Measurements from ENCODE around the gene ZFP1.
A peak's percentile ranks its signal among the peaks of the same experiment; 100 is the strongest.

ZFP1 gene

GRCh38 chr16:75148311-75149195 is at the start of gene ZFP1:
Gene ZFP1, plus strand, starts transcription at chr16:75148524. Its CDS starts 4,428 bp downstream, at chr16:75152952.
- DNase-seq, result peak; percentile 55

GRCh38 chr16:75099075-75099667 is 49.2 kb upstream of the ZFP1 start:
- no peak for DNase-seq

GRCh38 chr16:75099738-75100602 is 48.4 kb upstream of the ZFP1 start:
- no peak for DNase-seq

- DNase-seq, result no peak
Measured at GRCh38 chr16:75100603-75100990, 47.7 kb upstream of the ZFP1 start.

- no peak for DNase-seq
Measured at GRCh38 chr16:75101635-75102034, 46.7 kb upstream of the ZFP1 start.

GRCh38 chr16:75102595-75102994 is 45.7 kb upstream of the ZFP1 start:
- no peak for DNase-seq

- no peak for DNase-seq
Measured at GRCh38 chr16:75103994-75104393, 44.3 kb upstream of the ZFP1 start.

GRCh38 chr16:75104836-75105235 is 43.5 kb upstream of the ZFP1 start:
- no peak for DNase-seq

- DNase-seq, result no peak
Measured at GRCh38 chr16:75105306-75106061, 42.8 kb upstream of the ZFP1 start.

- no peak for DNase-seq
Measured at GRCh38 chr16:75106351-75107274, 41.7 kb upstream of the ZFP1 start.

- no peak for DNase-seq
Measured at GRCh38 chr16:75107505-75107904, 40.8 kb upstream of the ZFP1 start.

GRCh38 chr16:75108792-75109731 is 39.3 kb upstream of the ZFP1 start:
- DNase-seq, result peak; percentile 62

- no peak for DNase-seq
Measured at GRCh38 chr16:75109732-75110243, 38.5 kb upstream of the ZFP1 start.

- DNase-seq, result peak; percentile 33
Measured at GRCh38 chr16:75110637-75111513, 37.4 kb upstream of the ZFP1 start.

- no peak for DNase-seq
Measured at GRCh38 chr16:75111514-75111940, 36.8 kb upstream of the ZFP1 start.

- DNase-seq, result no peak
Measured at GRCh38 chr16:75111961-75112733, 36.2 kb upstream of the ZFP1 start.

GRCh38 chr16:75112734-75113491 is 35.4 kb upstream of the ZFP1 start:
- no peak for DNase-seq

Data from DMS79 (cell line).